Stimulated activated CD8-positive, alpha-beta memory T cell treated with anti-CD3 and anti-CD28 coated beads, Interleukin-12 subunit alpha, Interleukin-12 subunit beta, amount 100 ng/mL, for 4 hours (primary cell): ENCODE data around the gene TET2.

ENCODE experiments used
- DNase-seq: peaks from one replicate; pipeline ENCODE4 v3.0.0-alpha.2; 2020; ENCODE audit warnings: low read depth

The TET2 gene

DNA sequence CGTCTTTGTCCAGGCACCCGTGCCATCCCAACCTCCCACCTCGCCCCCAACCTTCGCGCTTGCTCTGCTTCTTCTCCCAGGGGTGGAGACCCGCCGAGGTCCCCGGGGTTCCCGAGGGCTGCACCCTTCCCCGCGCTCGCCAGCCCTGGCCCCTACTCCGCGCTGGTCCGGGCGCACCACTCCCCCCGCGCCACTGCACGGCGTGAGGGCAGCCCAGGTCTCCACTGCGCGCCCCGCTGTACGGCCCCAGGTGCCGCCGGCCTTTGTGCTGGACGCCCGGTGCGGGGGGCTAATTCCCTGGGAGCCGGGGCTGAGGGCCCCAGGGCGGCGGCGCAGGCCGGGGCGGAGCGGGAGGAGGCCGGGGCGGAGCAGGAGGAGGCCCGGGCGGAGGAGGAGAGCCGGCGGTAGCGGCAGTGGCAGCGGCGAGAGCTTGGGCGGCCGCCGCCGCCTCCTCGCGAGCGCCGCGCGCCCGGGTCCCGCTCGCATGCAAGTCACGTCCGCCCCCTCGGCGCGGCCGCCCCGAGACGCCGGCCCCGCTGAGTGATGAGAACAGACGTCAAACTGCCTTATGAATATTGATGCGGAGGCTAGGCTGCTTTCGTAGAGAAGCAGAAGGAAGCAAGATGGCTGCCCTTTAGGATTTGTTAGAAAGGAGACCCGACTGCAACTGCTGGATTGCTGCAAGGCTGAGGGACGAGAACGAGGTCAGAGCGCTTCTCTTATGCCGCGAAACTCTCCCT, at the start of gene TET2:
TSS of gene TET2 (plus strand) at position 601 of the 740 bp plus-strand sequence. CDS start 87,067 bp downstream, outside the sequence.
- peak; percentile 71 for DNase-seq

DNA sequence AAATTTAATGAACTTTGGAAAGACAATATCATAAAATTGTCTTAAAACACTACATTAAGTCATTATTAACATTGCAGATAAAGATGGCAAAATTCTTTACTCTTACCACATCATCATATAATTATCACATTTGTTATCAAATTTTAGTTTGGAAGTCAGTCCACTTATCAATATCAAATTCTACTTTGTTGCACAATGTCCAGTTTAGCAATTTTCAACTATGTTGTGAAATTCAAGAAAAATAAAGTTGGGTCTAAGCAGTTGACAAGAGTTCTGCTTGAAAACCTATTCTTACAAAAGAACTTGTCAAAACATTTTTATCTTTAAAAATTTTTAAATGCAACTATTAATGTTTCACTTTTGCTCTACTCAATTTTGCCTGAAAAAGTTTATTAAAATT, 44.7 kb upstream of the TET2 start:
- no peak for DNase-seq

DNA sequence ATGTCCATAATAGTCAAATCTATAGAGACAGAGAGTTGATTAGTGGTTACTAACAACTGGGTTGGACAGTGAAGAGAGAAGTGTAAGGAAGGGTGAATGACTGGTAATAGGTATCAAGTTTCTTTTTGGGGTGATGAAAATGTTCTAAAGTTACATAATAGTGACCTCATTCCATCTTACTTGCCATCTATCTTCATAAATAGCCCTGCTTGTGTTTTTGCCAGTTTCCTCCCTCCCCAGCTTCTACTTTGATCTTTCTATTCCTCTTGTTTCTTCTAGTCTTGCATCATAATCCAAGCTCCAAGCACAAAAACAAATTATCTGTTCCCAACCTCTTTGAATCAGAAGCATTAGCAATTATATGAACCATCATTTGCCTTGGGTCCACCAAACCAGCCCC, 40.2 kb upstream of the TET2 start:
- no peak for DNase-seq

DNA sequence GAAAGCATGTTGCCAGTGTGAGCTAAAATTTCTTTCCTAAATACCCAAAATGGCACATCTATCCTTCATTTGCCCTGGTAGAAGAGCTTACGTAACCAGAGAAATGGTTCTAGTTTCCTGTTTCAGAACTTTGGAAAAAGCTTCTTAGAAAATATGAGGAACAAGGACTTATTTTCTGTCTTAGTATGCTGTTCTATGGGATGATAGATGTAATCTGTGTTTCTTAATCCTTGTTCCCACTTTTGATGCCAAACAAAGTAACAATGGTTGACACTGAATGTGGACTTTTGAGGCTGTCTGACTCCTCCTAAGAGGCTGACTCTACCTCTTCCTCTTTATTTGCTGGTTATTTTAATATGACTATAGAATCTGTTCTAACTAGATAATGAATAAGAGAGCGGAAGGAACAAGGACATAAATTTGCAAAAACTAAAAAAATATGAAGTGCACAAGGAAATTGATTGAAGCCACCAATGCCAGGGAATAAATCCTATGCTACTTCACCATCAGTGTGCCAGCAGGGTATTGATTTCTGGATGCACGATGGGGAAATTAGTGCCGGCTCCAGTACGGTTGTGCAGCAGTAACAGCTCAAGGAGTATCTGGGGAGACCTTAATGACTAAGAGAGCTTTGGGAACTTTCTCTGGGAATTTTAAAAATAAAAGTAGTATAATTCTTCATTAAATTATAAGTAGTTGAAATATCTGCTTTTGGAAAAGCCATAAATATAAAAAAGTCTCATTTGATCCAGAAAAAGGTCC, 39.4 kb upstream of the TET2 start:
- DNase-seq: no peak

DNA sequence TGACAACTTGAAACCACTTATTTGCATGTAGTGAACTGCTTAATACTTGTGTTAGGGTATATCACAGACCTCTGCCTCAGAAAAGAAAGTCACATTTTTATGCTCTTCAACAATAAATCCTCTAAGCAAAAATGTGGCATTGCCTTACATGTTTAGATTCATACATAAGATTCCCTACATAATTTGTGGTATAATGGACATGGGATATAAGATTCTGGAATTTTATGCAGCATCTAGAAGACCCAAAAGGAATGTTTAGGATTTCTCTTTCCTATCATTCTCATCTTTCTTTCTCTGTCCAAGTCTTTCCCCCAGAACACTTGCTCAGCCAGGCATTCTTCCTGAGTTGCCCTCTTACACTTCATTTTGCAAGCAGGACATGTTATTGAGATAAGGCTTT, 37.7 kb upstream of the TET2 start:
- DNase-seq: no peak

DNA sequence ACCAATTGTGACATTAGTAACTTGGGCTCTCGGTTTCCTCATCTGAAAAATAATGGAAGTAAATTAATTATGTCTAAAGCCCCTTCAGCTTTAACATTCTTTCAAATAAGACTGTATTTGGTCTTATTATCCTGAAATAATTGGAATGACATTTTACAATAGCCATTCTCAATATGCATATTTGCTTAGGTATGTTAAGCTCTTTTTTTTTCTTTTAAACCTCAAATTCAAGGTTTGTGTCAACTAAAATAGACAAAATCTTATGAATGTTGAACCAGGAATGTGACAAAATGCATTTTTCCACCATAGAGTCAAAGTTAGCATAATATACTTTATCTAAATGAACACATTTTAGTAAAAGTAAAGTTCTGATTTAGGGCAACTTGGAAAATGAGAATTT, 34.4 kb upstream of the TET2 start:
- no peak for DNase-seq

DNA sequence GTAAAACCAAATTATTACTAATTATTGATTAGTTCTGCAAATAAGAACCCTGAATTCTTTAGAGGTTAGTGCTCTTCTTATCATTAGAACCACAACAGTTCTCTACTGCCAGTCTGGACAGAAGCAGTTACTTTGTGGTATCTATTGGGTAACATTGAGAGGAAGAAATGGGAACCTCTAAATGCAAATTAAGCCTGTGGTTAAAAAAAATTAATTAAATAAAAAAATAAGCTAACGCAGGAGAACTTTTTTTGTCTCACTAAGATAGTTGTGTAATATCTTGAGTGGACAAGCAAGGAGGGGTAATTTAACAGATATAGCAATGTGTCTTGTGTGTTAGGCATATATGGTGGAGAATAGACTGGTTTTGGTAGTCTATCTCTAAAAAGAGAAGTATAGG, 32.9 kb upstream of the TET2 start:
- no peak for DNase-seq

DNA sequence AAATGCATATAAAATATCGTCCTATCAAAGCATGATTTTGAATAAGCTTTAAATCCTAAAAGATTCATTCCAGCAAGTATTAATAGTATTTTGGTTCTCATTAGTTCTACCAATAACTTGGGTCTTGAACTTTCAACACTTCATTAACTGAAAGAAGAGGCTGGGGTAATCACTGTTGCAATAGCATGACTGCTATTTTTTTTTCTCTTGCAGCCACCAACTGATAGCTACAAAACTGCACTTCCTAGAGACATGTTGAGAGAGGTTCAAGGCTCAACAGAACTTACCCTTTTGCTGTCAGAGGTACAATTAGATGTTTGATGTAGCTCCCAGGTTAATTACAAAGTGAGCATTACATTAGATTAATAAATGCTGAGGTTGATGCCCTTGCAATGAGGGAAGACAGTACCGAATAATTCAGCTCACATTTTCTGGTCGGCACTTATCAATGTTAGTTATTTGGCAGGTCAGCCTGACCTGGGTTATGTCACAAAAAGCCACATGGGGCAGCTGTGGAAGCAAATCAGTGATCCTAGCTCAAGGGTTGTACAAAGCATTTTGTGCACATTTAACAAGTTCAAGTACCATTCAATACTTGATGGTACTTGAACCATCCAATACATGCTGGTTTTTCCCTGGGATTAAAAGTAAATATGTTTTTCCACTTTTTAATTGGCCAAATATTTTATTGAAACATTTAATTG, 29.9 kb upstream of the TET2 start:
- no peak for DNase-seq

DNA sequence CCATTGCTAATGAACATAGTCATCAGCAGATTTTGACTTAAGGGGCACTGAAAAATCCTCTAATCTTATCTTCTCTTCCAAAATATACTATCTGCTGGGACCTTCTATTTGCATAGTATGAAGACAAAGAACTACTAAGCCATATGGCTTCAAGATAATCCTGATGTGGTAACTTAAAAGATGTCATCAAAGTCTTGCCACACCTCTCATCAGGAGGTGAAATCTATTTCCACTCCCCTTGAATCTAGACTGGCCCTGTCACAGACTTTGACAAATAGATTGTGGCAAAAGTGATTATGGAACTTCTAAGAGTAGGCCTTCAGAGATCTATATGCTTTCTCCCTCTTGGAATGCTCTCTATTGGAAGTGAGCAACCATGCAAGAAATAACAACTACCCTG, 27.3 kb upstream of the TET2 start:
- DNase-seq: no peak

DNA sequence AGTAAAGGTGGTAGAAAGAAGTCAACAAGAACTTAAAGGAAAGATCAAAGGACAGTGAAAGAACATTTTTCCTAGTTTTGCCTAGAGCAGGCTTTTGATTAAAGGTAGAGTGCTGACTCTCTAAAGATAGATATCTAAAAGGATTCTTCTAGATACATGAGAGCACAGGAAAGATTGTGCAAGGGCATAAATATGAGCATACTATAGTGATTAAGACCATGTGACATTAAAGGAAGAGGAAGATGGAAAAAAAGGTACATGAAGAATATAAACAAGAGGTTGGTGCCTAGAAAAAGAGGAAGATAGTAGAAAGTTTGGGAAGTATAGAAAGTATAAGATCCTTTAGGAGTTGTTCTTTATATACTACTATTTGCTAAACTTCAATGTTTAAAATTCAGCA, 26.1 kb upstream of the TET2 start:
- DNase-seq: no peak

DNA sequence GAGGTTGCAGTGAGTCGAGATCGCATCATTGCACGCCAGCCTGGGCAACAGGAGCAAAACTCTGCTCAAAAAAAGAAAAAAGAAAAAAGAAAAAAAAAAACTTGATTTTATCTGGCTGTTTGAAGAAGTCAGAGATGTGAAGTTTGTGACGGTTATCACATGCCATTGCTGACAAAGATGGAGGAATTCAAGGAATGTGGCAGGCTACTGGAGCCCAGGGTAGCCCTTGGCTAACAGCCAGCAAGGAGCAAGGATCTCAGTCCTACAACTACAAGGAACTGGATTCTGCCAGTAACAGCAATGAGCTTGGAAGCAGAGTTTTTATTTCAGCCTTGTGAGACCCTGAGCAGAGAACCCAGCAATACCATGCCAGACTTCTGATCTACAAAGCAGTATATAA, 24.3 kb upstream of the TET2 start:
- no peak for DNase-seq

DNA sequence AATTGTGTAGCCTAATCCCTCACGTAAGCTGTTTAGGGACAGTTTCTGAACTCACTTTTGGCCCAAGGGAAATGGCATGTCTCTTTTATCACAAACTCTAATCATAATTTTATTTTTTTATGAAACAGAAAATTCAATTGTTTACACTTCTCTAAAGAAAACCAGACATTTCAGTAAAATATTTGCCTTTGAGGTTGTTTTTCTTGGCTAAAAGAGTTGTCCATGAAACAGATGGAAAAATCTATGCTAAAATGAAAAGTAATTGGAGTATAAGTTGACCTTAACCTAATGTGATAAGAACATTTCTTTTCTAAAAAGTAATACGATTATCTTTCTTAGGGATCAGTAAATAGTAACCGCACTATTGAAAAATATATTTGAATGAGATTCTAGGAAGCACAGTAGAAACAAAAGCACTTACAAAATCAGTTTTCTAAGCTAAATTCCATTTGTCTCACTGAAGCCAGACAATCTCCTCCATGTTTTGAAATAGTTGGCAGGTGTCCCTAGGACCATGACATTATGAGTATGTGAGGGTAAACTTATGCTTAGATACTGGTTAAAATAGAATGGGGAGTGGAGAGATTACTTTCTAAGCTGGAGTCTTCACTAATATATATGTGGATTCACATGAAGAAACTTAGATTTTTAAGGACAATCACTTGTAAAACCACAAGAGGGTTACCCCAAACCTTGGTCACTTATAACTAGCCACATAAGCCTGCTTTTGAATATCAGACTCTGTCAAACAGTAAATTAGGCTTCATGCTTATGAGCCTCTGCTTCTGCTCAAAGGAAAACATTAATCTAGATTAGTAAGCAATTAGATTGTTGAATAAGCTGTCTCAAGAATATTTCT, 20.1 kb upstream of the TET2 start:
- no peak for DNase-seq

DNA sequence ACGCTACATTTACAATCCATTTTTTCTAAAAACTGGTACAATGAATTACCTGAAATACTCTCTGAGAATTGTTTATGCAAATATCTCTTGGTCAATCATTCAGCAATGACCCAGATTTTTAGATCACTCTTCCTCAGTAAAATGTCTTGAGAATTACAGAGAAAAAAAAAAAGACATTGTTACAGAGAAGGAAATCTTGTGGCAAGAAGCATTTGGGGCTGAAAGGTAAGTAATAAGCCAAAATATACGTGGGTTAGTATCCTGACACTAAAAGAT, 19.6 kb upstream of the TET2 start:
- no peak for DNase-seq

DNA sequence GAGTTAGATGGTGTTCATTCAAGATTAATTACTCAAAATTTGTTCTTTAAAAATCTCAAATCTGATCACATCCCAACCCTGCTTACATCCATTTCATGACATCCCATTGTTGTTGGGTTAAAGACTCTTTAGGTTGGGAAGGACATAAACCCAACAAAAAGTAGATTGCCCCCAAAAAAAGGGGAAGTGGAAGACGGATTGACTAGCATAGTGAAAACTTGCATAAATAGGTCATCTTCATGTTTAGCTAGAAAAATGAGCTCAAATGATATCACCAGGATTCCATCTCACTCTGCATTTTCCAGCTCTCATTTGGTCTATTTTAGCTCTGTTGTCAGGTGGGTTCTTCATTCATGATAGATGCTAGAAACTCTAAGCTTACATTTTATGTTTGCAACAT, 18.5 kb upstream of the TET2 start:
- DNase-seq: no peak

DNA sequence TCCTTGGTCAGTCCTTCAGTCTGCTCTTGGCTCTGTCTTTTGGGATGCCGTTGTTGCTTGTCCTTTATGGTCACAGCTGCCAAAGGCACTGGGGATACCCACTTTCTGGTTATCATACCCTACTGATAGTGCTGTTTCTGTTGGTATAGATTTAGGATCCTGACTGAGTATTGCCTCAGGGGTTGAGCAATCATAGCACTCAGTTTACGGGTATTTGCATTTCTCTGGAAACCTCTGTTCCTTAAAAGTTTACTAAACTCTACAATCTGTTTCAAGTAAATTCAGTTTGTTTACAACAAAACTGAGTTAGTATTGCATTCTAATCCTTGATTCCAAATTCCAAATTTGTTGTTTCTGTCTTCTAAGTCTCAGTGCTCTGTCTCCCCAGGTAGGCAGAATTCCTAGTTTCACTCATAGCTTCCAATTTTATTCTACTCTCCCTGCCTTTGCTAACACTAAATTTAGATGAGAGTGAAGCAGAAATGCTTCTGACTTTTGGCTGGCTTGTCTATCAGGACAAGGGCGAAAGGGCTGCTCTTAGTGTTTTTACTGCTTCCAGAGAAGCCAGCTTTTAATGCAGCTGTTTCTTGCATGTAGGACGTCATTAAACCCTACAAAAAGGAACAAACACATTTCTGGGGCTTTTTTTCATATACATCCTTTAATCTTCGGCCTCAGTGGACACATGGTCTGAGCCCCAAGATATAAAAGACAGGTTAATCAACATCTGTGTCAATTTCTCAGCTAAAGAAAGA, 17.2 kb upstream of the TET2 start:
- DNase-seq: no peak

DNA sequence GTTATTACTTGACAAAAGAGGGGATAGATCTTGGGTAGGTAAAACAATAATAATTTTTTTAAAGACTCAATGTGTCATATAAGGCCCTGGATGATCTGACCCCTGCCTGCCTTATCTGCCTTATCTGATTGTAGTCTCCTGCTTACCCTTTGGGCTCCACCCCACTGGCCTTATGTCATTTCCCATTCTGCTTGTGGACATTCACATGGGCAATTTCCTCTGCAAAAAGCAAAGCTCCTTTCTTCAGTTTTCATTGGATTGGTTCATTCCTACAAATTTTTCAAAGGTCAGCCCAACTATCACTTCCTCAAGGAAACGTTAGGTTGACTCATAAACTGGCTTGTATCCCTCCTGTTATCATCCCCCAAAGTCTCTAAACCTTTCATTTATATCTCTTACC, 15.7 kb upstream of the TET2 start:
- no peak for DNase-seq

DNA sequence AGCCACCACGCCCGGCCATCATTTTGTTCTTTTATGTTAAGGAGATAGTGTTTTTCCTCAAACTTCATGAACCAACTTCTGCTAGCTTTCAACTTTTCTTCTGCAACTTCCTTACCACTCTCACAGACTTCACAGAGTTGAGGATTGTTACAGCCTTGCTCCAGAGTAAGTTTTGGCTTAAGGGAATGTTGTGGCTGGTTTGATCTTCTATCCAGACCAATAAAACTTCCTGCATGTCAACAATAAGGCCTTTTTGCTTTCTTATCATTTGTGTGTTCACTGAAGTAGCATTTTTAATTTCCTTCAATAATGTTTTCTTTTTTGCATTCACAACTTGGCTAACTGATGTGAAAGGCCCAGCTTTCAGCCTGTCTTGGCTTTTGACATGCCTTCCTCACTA, 12.7 kb upstream of the TET2 start:
- DNase-seq: no peak

DNA sequence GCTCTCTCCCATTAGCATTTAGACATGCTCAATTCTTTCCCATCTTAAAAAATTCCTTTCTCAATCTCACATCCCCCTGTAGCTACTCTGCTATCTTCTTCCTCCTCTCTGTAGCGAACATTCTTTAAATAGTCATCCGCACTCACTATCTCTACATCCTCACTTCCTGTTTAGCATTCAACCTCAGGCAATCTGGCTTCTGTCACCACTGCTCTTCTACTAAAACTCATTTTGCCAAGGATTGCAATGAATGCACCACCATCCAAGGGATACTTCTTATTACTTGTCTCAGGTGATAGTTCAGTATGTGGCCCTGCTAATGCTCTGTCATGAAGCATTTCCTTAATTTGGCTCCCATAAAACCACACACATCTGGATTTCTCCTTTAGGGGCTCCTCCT, 10.9 kb upstream of the TET2 start:
- DNase-seq: no peak

DNA sequence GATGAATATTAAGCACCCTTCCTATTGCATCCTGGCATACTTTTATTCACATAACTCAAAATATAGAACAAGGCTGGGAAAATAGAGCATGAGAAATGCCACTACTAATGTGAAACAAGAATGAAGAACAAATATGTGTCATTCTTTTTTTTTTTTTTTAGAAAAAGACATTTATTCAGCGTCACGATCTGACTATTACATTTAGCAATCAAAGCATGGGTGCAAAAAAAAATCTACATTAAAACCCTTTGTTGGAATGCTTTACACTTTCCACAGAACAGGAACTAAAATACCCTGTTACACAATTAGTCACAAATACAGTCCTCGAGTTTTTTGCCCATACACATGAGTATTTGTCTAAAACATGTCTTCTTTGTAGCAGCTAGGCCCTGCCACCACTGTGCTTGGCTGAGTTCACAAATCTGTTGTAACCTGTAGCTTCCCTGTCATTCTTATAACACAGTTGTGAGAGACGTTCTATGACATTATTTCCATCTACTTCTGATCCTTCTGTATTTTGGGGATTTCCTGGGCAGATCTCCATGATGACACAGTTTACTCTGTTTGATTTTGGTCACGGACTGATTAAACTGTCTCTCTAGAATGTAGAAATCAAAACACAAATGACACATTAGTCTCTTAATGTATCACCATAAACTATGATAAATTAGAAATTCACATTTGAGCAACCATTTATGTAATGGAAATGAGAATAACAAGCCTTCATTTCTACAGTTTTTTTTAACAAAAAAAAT, 9.4 kb upstream of the TET2 start:
- no peak for DNase-seq

DNA sequence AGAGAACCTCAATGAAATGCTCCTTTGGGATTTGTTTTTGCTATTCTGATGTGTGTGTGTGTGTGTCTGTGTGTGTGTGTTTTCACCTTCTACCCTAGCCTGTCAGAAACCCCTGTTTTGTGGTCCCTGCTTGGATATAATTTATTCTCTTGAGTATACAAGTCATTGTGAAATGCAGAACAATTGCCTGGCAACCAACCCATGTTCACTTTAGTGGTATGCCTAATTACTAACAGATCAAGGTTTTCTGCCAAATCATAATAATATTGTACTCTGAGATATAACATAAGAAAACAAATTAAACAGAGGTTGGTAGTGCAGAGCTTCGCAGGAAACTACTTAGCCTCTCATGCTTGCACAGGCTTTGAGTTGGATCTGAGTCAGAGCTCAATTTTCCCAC, 7.0 kb upstream of the TET2 start:
- no peak for DNase-seq
